ENCODE data around the gene TFAP2E. TPM values are rescaled to one million over a fixed set of nuclear protein-coding genes. Genes with fewer than 3 reads are reported as not detected.

Gene TFAP2E
- total RNA-seq = 1 to 10 TPM; 3.2 to 9.0 (median 5.2) TPM

DNA sequence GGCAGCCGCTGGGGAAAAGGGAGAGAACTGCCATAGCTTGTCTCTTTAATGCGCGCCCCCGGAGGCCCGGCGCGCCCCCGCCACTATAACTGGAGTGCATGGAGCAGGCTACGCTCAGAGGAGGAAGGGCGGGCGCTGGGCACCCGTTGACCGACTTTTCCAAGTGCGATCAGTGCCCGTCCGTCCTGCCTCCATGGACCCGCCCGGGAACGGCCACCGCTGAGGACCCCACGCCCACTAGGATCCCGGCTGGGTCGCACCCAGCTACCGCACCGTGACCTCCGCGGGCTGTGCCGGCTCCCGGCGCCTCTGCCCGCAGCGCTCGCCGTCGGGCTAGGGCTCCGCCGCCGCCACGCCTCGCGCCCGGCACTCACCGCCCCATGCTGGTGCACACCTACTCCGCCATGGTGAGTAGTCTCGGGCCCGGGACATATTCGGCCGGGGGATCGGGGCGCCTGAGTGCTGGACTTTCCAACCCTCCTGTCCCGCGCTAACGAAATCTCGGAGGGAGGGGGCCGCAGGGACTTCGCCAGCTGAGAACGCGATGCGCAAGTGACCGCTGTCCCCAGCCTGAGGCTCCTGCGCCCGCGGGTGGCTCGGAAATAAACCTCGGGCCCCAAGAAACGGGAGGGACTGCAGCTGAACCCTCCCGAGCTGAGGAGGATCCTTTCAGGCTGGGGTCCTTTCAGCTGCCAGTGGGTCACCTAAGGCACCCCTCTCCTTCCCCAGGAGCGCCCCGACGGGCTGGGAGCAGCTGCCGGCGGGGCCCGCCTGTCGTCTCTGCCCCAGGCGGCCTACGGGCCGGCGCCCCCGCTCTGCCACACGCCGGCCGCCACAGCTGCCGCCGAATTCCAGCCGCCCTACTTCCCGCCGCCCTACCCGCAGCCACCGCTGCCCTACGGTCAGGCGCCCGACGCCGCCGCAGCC lies at the start of gene TFAP2E:
TSS of gene TFAP2E (plus strand) at position 117 of the 927 bp plus-strand sequence. CDS start at position 381, 264 bp downstream.
- peak in 1 of 2 donors; percentile 65 for DNase-seq (ENCODE audit: low spot score in 2 of 2)
- no peak for TF ChIP-seq POLR2AphosphoS5 (IDR thresholded peaks at IDR 0.05)
- TF ChIP-seq, protein P1, sequence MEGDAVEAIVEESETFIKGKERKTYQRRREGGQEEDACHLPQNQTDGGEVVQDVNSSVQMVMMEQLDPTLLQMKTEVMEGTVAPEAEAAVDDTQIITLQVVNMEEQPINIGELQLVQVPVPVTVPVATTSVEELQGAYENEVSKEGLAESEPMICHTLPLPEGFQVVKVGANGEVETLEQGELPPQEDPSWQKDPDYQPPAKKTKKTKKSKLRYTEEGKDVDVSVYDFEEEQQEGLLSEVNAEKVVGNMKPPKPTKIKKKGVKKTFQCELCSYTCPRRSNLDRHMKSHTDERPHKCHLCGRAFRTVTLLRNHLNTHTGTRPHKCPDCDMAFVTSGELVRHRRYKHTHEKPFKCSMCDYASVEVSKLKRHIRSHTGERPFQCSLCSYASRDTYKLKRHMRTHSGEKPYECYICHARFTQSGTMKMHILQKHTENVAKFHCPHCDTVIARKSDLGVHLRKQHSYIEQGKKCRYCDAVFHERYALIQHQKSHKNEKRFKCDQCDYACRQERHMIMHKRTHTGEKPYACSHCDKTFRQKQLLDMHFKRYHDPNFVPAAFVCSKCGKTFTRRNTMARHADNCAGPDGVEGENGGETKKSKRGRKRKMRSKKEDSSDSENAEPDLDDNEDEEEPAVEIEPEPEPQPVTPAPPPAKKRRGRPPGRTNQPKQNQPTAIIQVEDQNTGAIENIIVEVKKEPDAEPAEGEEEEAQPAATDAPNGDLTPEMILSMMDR (IDR thresholded peaks at IDR 0.05) = no peak
- no peak for TF ChIP-seq EP300 (IDR thresholded peaks at IDR 0.05)
- TF ChIP-seq POLR2A (IDR thresholded peaks at IDR 0.05) = no peak
- Histone ChIP-seq H3K9me3 (no peaks in the 10 kb centered on the region), H3K4me1 (peaks cover 62% of the 10 kb centered on the region), H3K27me3 (peaks cover 13% of the 10 kb centered on the region), H3K27ac (no peak within 1 kb of the TSS), H3K36me3 (no peaks in the 10 kb centered on the region), H3K4me3 (peak within 1 kb of the TSS; percentile 57)
- WGBS = 25% methylated on average over 41 of the region's 95 CpGs

GRCh38 chr1:35524106-35524505 lies 49.0 kb upstream of the TFAP2E start:
- Histone ChIP-seq H3K36me3 (no peaks in the 10 kb centered on the region), H3K4me1 (no peaks in the 10 kb centered on the region), H3K9me3 (no peaks in the 10 kb centered on the region), H3K27me3 (no peaks in the 10 kb centered on the region), H3K27ac (no peak overlapping the region), H3K4me3 (no peak overlapping the region)
- 51% methylated on average over 2 of the region's 2 CpGs for WGBS
- DNase-seq (ENCODE audit: low spot score in 2 of 2) = no peak
- no peak for TF ChIP-seq EP300 (IDR thresholded peaks at IDR 0.05)
- TF ChIP-seq POLR2AphosphoS5 (IDR thresholded peaks at IDR 0.05) = no peak
- TF ChIP-seq, protein P1 (IDR thresholded peaks at IDR 0.05) = no peak
- no peak for TF ChIP-seq POLR2A (IDR thresholded peaks at IDR 0.05)

GRCh38 chr1:35530168-35530567 lies 42.9 kb upstream of the TFAP2E start:
- H3K36me3 ChIP-seq = peaks cover 8% of the 10 kb centered on the region
- peaks cover 9% of the 10 kb centered on the region for H3K4me1 ChIP-seq
- no peak overlapping the region for H3K27ac ChIP-seq
- H3K9me3 ChIP-seq = no peaks in the 10 kb centered on the region
- 79% methylated on average over 5 of the region's 5 CpGs for WGBS
- H3K4me3 ChIP-seq = no peak overlapping the region
- H3K27me3 ChIP-seq = no peaks in the 10 kb centered on the region
- DNase-seq (ENCODE audit: low spot score in 2 of 2) = no peak
- TF ChIP-seq EP300 (IDR thresholded peaks at IDR 0.05) (no peak), POLR2A (IDR thresholded peaks at IDR 0.05) (no peak), POLR2AphosphoS5 (IDR thresholded peaks at IDR 0.05) (no peak)
- TF ChIP-seq, protein P1 (IDR thresholded peaks at IDR 0.05) = no peak

DNA sequence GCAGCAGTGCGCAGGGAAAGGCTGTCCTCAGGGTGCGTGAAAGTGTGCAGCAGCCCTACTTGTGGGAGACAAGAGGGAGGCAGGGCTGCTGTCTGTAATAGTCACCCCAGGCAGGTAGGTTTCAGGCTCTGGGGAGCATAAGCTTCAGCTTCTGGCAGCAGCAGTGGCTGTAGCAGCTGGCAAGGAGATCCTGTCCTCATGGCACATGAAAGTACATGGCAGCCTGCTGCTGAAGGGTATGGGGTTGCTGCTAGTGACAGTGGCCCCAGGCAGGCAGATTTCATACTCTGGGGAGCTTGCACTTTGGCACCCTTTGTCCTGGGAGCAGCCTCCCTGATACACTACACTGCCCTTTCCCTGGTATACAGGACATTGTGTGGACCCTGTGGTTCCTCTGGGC lies 42.2 kb upstream of the TFAP2E start:
- no peak overlapping the region for H3K4me3 ChIP-seq
- peaks cover 8% of the 10 kb centered on the region for H3K36me3 ChIP-seq
- WGBS = 96% methylated on average over 2 of the region's 2 CpGs
- TF ChIP-seq POLR2A (IDR thresholded peaks at IDR 0.05) = no peak
- no peak for TF ChIP-seq POLR2AphosphoS5 (IDR thresholded peaks at IDR 0.05)
- no peak for TF ChIP-seq EP300 (IDR thresholded peaks at IDR 0.05)
- TF ChIP-seq, protein P1 (IDR thresholded peaks at IDR 0.05) = no peak
- no peak for DNase-seq (ENCODE audit: low spot score in 2 of 2)
- peaks cover 13% of the 10 kb centered on the region for H3K4me1 ChIP-seq
- no peak overlapping the region for H3K27ac ChIP-seq
- no peaks in the 10 kb centered on the region for H3K9me3 ChIP-seq
- H3K27me3 ChIP-seq = no peaks in the 10 kb centered on the region

GRCh38 chr1:35531368-35531767 lies 41.7 kb upstream of the TFAP2E start:
- H3K4me3 ChIP-seq = no peak overlapping the region
- DNase-seq (ENCODE audit: low spot score in 2 of 2) = no peak
- peaks cover 14% of the 10 kb centered on the region for H3K4me1 ChIP-seq
- no peak overlapping the region for H3K27ac ChIP-seq
- TF ChIP-seq, protein P1 (IDR thresholded peaks at IDR 0.05) = no peak
- TF ChIP-seq POLR2A (IDR thresholded peaks at IDR 0.05) (no peak), POLR2AphosphoS5 (IDR thresholded peaks at IDR 0.05) (no peak), EP300 (IDR thresholded peaks at IDR 0.05) (no peak)
- H3K9me3 ChIP-seq = no peaks in the 10 kb centered on the region
- peaks cover 8% of the 10 kb centered on the region for H3K36me3 ChIP-seq
- 81% methylated on average over 6 of the region's 6 CpGs for WGBS
- no peaks in the 10 kb centered on the region for H3K27me3 ChIP-seq

Data from suprapubic skin (tissue), 4 donors.